Medulla oblongata (tissue), 1 donor: ENCODE results near the gene RSAD2.
A peak's percentile ranks its signal among the peaks of the same experiment; 100 is the strongest.
"Not testable (repeated sequence)": the region's sequence is repeated elsewhere in the genome, so short reads cannot be mapped to it uniquely, and the experiment has no call there.

ENCODE experiments used
- DNase-seq: peaks from one replicate; pipeline ENCODE4 v3.0.0-alpha.2; 2015; ENCODE audit errors: extremely low spot score

RSAD2 gene, protein sequence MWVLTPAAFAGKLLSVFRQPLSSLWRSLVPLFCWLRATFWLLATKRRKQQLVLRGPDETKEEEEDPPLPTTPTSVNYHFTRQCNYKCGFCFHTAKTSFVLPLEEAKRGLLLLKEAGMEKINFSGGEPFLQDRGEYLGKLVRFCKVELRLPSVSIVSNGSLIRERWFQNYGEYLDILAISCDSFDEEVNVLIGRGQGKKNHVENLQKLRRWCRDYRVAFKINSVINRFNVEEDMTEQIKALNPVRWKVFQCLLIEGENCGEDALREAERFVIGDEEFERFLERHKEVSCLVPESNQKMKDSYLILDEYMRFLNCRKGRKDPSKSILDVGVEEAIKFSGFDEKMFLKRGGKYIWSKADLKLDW

DNA sequence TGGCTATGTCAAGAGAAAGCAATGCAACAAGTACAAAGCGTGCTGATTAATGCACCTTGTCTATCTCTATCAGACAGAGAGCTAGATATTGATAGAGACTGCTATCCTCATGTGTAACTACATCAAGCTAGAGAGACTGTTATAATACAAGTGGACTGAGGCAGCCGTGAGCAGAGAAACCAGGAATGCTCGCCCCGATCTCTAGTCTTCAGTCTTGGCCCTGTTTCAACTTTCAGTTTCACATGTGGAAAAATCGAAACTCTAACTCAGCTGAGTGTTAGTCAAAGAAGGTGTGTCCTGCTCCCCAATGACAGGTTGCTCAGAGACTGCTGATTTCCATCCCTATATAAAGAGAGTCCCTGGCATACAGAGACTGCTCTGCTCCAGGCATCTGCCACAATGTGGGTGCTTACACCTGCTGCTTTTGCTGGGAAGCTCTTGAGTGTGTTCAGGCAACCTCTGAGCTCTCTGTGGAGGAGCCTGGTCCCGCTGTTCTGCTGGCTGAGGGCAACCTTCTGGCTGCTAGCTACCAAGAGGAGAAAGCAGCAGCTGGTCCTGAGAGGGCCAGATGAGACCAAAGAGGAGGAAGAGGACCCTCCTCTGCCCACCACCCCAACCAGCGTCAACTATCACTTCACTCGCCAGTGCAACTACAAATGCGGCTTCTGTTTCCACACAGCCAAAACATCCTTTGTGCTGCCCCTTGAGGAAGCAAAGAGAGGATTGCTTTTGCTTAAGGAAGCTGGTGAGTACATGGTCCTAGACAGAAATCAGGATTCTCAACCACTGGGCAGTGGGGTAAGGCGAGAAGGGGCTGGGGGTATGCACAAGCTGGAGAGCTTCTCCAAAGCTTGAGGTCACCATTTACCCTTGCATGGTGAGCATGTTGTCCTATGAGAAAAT lies at the start of gene RSAD2:
RSAD2 (plus strand) TSS at position 376 of the 903 bp plus-strand sequence; CDS start at position 400, 24 bp downstream.
- peak; percentile 74 for DNase-seq

DNA sequence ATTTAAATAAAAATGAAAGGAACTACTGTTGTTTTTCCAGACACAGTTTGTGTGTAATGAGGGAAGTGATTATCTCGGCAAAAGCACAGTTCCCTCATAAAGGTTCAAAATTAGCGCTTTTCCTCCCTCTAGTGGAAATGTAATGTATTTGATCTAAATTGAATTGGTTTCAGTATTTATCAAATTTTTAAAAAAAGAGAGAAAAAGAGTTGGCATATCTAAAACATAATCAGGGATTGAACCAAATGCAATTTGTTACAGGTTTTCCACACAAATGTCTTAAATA lies 49.3 kb upstream of the RSAD2 start:
- peak; percentile 76 for DNase-seq

DNA sequence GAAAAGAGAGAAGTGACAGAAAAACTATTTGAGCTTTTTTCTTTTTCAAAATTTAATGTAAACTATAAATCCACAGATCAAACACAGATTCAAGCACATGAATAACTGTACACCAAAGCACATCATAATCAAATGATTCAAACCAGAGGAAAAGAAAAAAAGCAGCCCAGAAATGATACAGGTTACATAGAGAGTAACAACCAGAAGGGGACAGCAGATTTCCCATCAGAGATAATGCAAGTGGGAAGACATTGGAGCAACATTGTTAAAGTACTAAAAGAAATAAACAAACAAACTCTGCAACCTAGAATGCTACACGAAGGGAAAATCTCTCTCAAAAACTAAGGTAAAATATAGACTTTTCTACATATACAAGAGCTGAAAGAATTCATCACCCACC lies 46.3 kb upstream of the RSAD2 start:
- DNase-seq = no peak

DNA sequence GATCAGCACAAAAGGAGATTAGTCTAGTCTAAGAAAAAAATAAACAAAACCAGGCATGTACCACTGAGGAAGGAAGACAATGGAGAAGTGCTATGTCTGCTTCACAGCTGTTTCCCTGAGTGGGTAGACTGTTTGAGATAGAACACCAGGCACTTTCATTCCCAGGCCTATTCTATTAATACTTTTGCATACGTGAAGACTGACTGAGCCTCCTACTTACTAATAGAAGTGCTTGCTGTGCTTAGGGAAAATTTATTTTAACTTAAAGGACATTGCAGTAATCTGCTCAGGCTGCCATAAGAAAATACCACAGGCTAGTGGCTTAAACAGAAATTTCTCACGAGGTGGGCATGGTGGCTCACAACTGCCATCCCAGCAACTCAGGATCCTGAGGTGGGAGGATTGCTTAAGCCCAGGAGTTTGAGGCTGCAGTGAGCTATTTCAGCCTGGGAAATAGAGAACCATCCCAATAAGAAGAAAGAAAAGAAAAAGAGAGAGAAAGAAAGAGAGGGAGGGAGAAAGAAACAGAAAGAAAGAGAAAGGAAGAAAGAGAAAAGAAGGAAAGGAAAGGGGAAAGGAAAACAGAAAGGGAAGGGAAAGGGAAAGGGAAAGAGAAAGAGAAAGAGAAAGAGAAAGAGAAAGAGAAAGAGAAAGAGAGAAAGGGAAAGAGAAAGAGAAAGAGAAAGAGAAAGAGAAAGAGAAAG lies 44.8 kb upstream of the RSAD2 start:
- DNase-seq = no peak

DNA sequence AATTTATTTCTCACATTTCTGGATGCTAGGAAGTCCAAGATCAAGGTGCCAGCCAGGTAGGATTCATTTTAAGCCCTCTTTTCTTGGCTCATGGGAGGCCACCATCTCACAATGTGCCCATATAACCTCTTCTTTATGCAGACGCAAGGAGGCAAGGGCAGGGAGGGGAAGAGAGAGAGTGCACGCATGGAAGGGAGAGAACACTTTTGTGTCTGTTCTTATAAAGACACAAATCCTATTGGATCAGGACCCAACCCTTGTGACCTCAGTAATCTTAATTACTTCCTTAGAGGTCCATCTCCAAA lies 44.3 kb upstream of the RSAD2 start:
- no peak for DNase-seq

DNA sequence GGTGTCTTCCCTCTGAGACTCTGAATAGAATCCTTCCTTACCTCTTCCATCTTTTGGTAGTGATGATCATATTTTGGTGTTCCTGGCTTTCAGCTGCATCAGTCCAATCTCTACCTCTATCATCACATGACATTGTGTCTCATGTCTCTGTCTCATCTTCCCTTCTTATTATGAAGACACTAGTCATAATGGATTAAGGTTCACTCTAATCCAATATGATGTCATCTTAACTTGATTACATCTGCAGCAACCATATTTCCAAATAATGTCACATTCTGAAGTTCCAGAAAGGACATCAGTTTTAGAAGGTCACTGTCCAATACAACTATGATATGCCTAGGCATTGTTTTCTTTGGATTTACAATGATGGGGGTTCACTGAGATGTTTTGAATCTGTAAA lies 43.4 kb upstream of the RSAD2 start:
- no peak for DNase-seq

DNA sequence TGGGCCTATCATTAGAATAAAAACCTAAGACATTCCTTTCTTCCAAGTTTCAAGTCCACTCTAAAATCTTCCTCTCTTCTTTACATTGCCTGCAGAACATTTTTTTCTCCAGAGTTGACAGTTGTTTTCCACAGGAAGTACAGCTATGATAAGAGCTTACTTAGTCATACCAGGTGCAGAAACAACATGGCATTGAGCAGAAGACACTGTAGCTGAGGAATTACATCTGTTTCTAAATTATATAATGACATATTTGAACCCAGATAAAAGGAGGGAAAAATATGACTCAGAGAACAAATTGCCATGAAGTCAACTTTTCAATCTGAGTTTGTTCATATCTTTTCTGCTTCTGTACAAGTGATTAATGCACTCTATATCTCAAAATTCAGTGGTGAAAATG lies 42.1 kb upstream of the RSAD2 start:
- no peak for DNase-seq

DNA sequence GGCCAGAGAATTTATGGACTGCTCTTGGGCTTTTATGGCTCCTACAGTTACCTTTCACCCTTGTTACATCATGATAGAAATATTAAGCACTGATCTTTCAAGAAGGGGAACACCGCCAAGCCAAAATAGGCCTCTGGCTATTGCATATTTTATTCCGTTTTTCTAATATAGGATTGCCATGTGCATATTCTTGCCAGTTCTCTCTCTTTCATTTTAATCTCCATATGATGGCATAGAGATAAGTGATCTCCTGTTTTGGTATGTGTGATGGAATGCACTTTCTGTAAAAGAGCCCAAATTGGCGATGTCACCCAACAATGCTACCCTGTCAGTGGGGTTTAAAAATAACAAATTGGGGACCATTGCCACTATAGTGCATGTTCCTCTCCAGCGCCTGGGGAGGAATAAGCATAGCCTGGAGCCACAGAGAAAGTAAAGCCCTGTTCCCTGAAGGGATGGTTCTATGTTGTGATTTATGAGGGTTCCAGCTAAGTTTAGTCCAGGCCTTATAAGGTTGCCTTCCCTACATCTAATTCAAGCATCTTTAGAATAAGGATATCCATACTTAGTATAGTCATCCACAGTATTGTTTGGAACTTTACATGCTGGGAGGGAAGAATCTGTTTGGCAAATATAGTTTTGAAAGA lies 38.8 kb upstream of the RSAD2 start:
- no peak for DNase-seq

DNA sequence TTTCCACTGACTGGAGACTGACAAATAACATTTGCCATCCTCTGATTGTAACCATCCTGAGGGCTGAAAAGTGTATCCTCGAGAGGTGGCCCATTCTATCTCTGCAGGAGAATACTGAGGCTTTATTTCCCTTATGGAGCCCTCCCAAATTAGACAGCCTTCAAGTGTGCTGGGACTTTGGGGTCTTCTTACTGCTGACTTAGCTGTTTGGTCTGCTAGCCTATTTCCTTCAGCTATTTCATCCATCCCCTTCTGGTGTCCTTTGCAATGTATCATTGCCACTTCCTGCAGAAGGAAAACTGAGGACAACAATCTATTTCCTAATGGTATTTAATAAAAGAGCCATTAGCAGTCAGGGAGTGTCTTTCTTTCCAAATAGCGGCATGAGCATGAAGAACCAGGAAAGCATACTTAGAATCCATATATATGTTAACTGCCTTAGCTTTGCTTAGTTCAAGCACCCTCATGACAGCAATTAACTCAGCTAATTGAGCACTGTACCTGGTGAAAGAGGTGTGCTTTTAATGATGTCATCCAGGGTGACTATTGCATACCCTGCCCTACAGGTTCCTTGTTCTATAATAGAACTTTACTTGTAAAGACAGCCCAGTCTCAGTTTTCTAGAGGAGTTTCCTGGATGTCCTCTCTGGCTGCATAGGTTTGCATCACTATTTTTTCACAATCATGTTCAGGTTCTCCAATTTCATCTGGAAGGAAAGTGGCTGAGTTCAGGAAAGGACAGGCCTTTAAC lies 35.9 kb upstream of the RSAD2 start:
- no peak for DNase-seq

DNA sequence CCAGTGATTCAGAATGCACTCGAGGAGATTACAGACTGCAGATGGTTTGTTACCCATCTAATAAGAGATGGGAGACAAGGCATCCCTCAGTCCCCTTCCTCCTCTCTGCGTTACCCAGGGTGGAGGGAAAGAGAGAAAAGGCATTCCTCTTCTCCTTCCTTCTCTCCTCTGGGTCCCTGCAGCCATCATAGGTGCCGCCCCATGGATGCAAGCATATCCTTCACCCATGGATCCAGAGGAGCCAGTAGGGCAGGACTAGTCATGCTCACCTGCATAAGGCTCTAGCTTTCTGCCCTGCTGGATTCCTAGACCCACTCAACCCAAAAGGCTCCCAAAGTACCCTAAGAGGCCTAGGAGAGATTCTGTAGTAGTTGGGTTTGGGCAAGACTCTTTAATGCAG lies 32.3 kb upstream of the RSAD2 start:
- no peak for DNase-seq

DNA sequence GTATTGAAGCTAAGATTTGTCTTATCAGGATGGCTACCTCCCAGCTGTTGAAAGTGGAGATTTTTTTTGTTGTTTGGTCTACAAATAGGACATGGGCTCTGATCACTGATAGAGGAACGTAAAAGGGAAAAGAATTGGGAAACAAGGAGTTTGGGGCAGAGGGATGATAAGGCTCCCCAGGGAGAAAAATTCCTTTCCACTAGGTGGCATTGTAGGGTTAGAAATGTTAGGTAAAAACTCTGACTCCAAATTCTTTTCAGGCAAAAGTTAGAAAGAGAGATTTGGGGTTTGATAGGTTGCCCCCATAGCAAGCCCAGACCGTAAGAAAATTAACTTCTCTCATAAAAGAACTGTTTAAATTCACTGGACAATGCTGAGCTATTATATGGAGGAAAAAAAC lies 31.7 kb upstream of the RSAD2 start:
- no peak for DNase-seq

DNA sequence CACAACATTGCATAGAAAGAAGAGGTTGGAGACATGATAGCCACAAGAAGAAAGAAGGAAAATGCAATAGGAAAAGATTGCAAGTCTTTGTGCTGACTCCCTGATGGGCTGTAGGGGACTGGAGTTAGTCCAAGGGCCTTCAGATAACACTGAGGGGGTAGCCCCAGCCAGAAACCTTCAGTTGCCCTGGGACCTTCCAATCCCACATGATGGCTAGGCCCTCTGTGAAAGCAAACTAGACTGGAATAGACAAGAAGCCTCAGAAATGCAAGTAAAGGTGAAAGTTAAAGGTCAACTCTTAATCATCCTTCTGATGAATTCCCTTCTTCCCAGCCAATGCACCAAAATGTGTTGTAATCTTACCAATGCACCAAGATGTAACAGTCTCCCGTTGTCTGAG lies 31.0 kb upstream of the RSAD2 start:
- no peak for DNase-seq

DNA sequence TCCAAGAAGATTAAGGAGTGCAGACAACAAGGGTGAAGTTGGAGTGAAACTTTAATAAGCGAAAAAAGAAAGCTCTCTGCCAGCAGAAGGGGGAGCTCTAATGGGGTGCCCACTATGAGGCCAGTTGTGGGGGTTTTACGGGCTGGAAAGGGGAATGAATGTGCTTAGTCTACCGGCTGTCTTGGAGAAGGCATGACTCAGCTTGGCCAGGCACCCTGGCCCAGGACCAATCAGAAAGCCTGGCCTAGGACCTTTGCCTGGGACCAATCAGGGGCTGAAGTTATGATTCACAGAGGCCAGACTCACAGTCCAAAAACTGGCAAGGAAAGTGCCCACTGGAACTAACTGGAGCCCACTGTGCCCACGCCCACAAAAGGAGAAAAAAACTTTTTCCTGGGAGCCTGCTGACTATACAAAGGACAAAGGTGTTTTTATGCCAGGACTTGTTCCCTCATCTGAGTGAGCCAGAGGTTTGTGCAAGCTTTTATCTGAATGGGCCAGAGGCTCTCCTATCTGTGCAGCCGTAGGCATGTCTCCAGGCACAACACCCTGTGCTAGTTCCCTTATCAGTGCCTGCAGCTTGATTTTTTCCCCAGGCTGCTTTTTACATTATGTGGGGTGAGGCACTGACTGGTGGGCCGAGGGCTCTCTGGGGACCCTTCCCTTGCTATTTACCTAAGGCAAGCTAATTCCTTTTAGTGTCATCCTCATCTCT lies 30.5 kb upstream of the RSAD2 start:
- no peak for DNase-seq

DNA sequence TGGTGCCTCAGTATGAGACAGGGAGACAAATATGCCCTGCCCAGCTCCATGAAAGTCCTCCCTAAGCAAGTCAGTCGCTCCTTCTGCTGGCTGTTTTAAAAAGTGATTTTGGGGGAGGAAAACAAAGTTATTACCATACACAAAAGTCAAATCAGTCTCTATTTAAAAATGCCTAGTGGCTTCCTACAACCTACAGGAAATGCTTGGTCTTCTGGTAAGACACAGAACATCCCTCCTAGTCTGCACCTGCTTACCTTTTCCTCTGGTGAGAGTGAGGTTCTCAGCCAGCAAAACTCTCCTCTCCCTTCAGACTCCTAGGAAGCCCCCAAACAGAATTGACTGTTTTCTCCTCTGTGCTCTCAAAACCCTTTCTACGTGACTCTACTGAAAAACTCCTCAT lies 25.4 kb upstream of the RSAD2 start:
- no peak for DNase-seq

DNA sequence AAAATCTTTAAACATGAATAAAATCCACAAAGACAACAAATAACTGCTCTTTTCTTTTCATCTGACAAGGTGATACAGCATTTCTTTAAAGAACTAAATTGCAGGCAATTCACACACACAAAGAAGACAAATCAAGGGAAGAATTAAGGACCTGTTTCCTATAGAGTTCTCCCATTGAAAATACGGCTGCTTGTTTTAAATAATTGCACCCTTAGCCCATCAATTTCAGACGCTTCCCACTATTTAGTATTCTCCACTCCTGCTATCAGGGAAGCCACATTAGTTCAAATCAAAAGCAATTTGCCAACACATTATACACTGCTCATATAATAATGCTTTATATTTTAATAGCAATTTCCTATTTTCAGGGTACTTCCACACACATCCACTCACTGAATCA lies 23.2 kb upstream of the RSAD2 start:
- DNase-seq = no peak

DNA sequence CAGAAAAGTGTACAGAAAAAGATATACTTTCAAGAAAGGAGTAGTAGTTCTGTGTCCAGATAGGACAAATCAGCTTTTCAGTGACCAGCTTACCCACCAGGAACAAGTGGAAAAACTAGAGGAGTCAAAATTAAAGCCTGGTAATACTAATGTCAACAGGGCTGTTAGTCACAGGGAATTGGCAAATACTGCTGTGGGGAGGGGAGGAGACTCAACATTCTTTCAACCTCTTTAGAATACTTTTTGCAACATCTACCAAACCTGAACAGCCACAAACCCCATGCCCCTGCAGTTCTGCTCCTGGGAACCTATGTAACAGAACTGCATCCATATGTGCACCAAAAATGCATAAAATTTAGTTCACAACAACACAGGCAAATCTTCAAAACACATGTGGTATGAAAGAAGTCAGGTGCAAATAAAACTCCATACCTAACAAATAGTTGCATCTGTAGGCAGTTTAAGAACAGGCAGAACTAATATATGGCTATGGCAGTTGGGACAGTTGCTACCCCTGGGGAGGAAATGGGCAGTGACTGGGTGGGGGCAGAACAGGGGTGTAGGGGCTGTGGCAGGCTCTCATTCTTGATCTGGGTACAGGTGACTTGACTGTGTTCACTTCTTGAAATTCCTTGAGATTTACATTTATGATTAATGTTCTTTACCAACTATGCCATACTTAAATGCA lies 21.6 kb upstream of the RSAD2 start:
- no peak for DNase-seq

DNA sequence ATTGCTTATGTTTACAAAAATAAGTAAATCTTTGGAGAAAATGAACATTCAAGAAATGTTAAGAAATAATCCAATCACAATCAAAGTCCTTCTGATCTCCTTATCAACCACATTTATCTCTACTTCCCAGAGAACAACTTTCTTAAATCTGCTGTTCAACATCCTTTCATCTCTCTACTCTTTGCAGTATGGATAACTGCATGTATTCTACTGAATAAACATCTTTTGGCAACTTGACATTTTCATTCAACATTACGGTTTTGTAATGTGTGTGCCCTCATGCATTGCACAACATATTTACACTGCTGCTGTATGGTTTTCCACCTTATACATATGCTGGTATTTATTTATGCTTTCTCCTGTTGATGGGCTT lies 21.0 kb upstream of the RSAD2 start:
- no peak for DNase-seq

DNA sequence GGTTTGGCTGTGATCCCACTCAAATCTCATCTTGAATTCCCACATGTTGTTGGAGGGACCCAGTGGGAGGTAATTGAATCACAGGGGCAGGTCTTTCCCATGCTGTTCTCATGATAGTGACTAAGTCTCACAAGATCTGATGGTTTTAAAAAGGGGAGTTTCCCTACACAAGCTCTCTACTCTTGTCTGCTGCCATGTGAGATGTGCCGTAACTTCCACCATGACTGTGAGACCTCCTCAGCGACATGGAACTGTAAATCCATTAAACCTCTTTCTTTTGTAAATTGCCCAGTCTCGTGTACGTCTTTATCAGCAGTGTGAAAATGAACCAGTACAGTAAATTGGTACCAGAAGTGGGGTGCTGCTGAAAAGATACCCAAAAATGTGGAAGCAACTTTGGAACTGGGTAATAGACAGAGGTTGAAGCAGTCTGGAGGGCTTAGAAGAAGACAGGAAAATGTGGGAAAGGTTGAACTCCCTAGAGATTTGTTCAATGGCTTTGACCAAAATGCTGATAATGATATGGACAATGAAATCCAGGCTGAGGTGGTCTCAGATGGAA lies 19.0 kb upstream of the RSAD2 start:
- not testable (repeated sequence) for DNase-seq

DNA sequence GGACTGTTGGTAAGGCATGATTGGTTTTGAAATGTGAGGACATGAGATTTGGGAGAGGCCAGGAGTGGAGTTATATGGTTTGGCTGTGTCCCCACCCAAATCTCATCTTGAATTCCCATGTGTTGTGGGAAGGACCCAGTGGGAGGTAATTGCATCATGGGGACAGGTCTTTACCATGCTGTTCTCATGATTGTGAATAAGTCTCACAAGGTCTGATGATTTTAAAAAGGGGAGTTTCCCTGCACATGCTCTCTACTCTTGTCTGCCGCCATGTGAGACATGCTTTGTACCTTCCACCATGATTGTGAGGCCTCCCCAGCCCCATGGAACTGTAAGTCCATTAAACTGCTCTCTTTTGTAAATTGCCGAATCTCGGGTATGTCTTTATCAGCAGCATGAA lies 17.3 kb upstream of the RSAD2 start:
- DNase-seq = no peak

DNA sequence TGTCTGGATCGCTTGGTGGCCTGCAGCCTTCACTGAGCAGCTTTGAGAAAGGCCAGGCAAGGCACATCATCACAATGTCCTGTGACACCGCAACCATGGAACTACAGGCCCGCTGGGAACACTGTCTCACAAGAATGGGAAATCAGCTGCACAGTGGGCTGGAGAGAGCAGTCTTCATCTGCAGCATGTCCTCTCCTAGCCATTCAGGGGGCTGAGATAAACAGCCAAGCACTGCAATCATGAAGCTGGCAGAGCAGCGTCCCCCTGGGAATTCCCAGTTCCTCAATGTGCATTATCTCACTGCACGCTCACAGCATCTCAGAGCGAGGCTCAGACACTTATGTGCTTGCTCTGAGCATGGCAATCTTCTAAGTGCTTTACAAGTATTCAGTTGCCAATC lies 13.8 kb upstream of the RSAD2 start:
- no peak for DNase-seq
